ENCODE measurements around the gene ZFX.

The ZFX gene

DNA sequence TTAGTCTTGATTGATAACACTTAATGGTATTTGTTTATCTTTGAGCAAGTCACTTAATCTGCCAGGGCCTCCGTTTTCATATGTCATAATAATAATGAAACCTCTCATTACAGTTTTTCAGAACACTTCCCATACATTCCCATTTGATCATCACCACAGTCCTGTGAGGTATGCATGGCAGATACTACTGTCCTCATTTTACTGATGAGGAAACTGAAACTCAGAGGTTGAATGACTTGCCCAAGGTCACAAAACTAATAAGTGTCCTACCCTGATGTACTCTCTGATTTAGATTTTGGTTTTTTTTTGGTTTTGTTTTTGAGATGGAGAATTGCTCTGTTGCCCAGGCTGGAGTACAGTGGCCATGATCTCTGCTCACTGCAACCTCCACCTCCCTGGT is 25.7 kb downstream of the ZFX start:
- no peak for DNase-seq (ENCODE audit: low read depth)
- H3K4me3 ChIP-seq (ENCODE audit: control insufficient read depth, low read depth, low read length) = no peak overlapping the region

DNA sequence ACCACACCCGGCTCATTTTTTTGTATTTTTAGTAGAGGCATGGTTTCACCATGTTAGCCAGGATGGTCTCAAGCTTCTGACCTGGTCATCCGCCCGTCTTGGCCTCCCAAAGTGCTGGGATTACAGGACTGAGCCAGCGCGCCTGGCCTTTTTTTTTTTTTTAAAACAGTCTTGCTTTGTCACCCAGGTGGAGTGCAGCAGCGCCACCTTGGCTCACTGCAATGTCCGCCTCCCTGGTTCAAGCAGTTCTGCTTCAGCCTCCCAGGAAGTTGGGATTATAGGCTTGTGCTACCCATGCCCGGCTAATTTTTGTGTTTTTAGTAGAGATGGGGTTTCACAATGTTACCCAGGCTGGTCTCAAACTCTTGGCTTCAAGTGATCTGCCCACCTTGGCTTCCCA is 28.9 kb downstream of the ZFX start:
- TF ChIP-seq CTCF (IDR thresholded peaks at IDR 0.05; ENCODE audit: control insufficient read depth, insufficient read depth, low read depth, low read length, missing control alignments) = no peak
- no peak overlapping the region for H3K4me3 ChIP-seq (ENCODE audit: control insufficient read depth, low read depth, low read length)

More for the DNA sequence above, 25.7 kb downstream of the ZFX start:
- no peak for TF ChIP-seq CTCF (IDR thresholded peaks at IDR 0.05; ENCODE audit: control insufficient read depth, insufficient read depth, low read depth, low read length, missing control alignments)

DNA sequence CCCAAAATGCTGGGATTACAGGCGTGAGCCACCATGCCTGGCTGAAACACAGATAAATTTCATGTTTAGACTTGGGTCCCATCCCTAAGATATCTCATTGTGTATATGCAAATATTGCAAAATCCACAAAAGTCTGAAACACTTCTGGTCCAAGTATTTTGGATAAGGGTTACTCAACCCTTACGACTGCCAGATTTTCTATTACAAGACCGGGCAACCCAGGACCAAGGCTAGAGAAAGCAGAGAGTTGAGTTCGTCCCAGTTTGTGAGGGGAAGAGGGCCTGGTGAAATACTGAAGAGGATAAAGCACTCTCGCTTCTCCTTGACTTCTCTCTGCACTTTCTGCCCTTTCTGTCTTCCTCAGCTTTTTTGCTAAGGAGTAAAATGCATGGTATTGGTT is 34.5 kb downstream of the ZFX start:
- no peak for TF ChIP-seq CTCF (IDR thresholded peaks at IDR 0.05; ENCODE audit: control insufficient read depth, insufficient read depth, low read depth, low read length, missing control alignments)
- DNase-seq (ENCODE audit: low read depth) = no peak
- H3K4me3 ChIP-seq (ENCODE audit: control insufficient read depth, low read depth, low read length) = no peak overlapping the region

More for the DNA sequence above, 28.9 kb downstream of the ZFX start:
- no peak for DNase-seq (ENCODE audit: low read depth)

- H3K4me3 ChIP-seq (ENCODE audit: control insufficient read depth, low read depth, low read length) = no peak overlapping the region
- no peak for TF ChIP-seq CTCF (IDR thresholded peaks at IDR 0.05; ENCODE audit: control insufficient read depth, insufficient read depth, low read depth, low read length, missing control alignments)
- DNase-seq (ENCODE audit: low read depth) = no peak
Measured at GRCh38 chrX:24186483-24186882, 37.0 kb downstream of the ZFX start.

- H3K4me3 ChIP-seq (ENCODE audit: control insufficient read depth, low read depth, low read length) = no peak overlapping the region
- no peak for DNase-seq (ENCODE audit: low read depth)
- TF ChIP-seq CTCF (IDR thresholded peaks at IDR 0.05; ENCODE audit: control insufficient read depth, insufficient read depth, low read depth, low read length, missing control alignments) = no peak
Measured at GRCh38 chrX:24186986-24187385, 37.5 kb downstream of the ZFX start.

- no peak for TF ChIP-seq CTCF (IDR thresholded peaks at IDR 0.05; ENCODE audit: control insufficient read depth, insufficient read depth, low read depth, low read length, missing control alignments)
- H3K4me3 ChIP-seq (ENCODE audit: control insufficient read depth, low read depth, low read length) = no peak overlapping the region
- DNase-seq (ENCODE audit: low read depth) = no peak
Measured at GRCh38 chrX:24189490-24189889, 40.0 kb downstream of the ZFX start.

All from AG09309 (cell line).